Endothelial cell of umbilical vein (primary cell): ENCODE data around the gene NOL4. TPM values are rescaled to one million over a fixed set of nuclear protein-coding genes. Genes with fewer than 3 reads are reported as not detected.

Experiments
- BruUV-seq: library from RNA; stranded (reverse); fragments of 400-500 nt; replicated peaks from 2 replicates; lab custom pipeline; 2021; lab: Mats Ljungman, UMichigan
- CTCF ChIA-PET: fragments of 300-600, 350-600 bp; sonication (Branson Sonifier 250); formaldehyde crosslinking; loops from one replicate; lab custom pipeline; 2021; ENCODE audit warnings: antibody characterized with exemption, inconsistent platforms; lab: Charles Lee
- POLR2A ChIA-PET: fragments of 300-600, 350-600 bp; sonication (Branson Sonifier 250); formaldehyde crosslinking; loops from one replicate; lab custom pipeline; 2021; ENCODE audit warnings: antibody characterized with exemption, inconsistent platforms; lab: Charles Lee
- DNase-seq: peaks from one replicate; pipeline ENCODE4 v3.0.0-alpha.2; 2011; ENCODE audit warnings: low read depth, low spot score
- FAIRE-seq: peaks from 2 replicates; lab custom pipeline; 2011; peaks lifted over from hg19 to GRCh38; lab: Jason Lieb, UNC
- H2AFZ ChIP-seq: 2 replicates; pipeline ENCODE4 v1.6.0; 2012; ENCODE audit warnings: low read depth, low read length, control low read depth, inconsistent platforms
- H3K27ac ChIP-seq: 2 replicates; pipeline ENCODE4 v1.5.1; 2011; ENCODE audit warnings: low read depth, mild to moderate bottlenecking, control low read depth, low read length, moderate library complexity; ENCODE audit not compliant: insufficient read depth
- H3K27me3 ChIP-seq, 2 experiments: 2 replicates each; pipeline versions ENCODE4 v1.6.0 to v1.6.1; 2011; ENCODE audit warnings: low read length in 2 of 2, mixed read lengths in 1 of 2; ENCODE audit not compliant: control insufficient read depth in 2 of 2, insufficient read depth in 2 of 2
- H3K36me3 ChIP-seq, 2 experiments: 2 replicates in 1 of 2; 3 replicates in 1 of 2; pipeline ENCODE4 v1.5.1; 2011; ENCODE audit warnings: low read length in 2 of 2, mild to moderate bottlenecking in 1 of 2, moderate library complexity in 1 of 2; ENCODE audit not compliant: control insufficient read depth in 2 of 2, insufficient read depth in 2 of 2; ENCODE audit errors: extremely low read depth in 1 of 2
- H3K4me1 ChIP-seq: 3 replicates; pipeline ENCODE4 v1.5.1; 2011; ENCODE audit warnings: mild to moderate bottlenecking, low read length; ENCODE audit not compliant: control insufficient read depth, insufficient read depth; ENCODE audit errors: extremely low read depth
- H3K4me2 ChIP-seq: 2 replicates; pipeline ENCODE4 v1.6.1; 2011; ENCODE audit warnings: low read length, control low read depth, mixed read lengths; ENCODE audit not compliant: insufficient read depth
- H3K4me3 ChIP-seq, 3 experiments: fragments of 200-600 bp in 1 of 3; sonication (generic), shearing (Covaris generic) in 1 of 3; replicated peaks in 1 of 3; 2 replicates each; pipeline ENCODE4 v1.5.1; 2011 to 2016; ENCODE audit warnings: control low read depth in 3 of 3, low read length in 3 of 3, mild to moderate bottlenecking in 2 of 3, inconsistent platforms in 1 of 3, low read depth in 1 of 3, moderate library complexity in 1 of 3; ENCODE audit not compliant: insufficient read depth in 1 of 3
- H3K79me2 ChIP-seq: 2 replicates; pipeline ENCODE4 v1.6.0; 2012; ENCODE audit warnings: low read length, inconsistent platforms; ENCODE audit not compliant: control insufficient read depth, insufficient read depth
- H3K9ac ChIP-seq: replicated peaks from 2 replicates; pipeline ENCODE3; 2011; ENCODE audit warnings: low read length, control low read depth; ENCODE audit not compliant: insufficient read depth; ENCODE audit errors: extremely low read depth
- H3K9me1 ChIP-seq: replicated peaks from 3 replicates; pipeline ENCODE4 v1.6.0; 2011; ENCODE audit warnings: mild to moderate bottlenecking, low read length; ENCODE audit not compliant: control insufficient read depth, insufficient read depth; ENCODE audit errors: extremely low read depth
- H3K9me3 ChIP-seq: replicated peaks from 2 replicates; pipeline ENCODE4 v1.5.1; 2012; ENCODE audit warnings: low read length, inconsistent platforms; ENCODE audit not compliant: control insufficient read depth, insufficient read depth
- H4K20me1 ChIP-seq: replicated peaks from 2 replicates; pipeline ENCODE3; 2011; ENCODE audit warnings: mild to moderate bottlenecking, low read length; ENCODE audit not compliant: control insufficient read depth, insufficient read depth; ENCODE audit errors: extremely low read depth
- EZH2 ChIP-seq: IDR thresholded peaks from 2 replicates; pipeline ENCODE4 v1.6.1; 2012; ENCODE audit warnings: borderline replicate concordance, low read depth, mild to moderate bottlenecking, moderate library complexity, low read length, inconsistent platforms; ENCODE audit not compliant: severe bottlenecking
- FOS ChIP-seq: IDR thresholded peaks from 2 replicates; pipeline ENCODE4 v1.6.1; 2011; ENCODE audit warnings: mild to moderate bottlenecking, low read length, moderate library complexity, borderline replicate concordance; ENCODE audit not compliant: insufficient read depth
- GATA2 ChIP-seq: IDR thresholded peaks from 2 replicates; pipeline ENCODE4 v1.7.0; 2011; ENCODE audit warnings: low read depth, mild to moderate bottlenecking, moderate library complexity, mixed read lengths, low read length; ENCODE audit not compliant: insufficient read length, insufficient read depth
- JUN ChIP-seq: IDR thresholded peaks from 2 replicates; pipeline ENCODE4 v1.6.1; 2011; ENCODE audit warnings: borderline replicate concordance, low read depth; ENCODE audit not compliant: insufficient read length, insufficient read depth
- MYC ChIP-seq: IDR thresholded peaks from one replicate; pipeline ENCODE4 v1.6.1; 2011; ENCODE audit warnings: mild to moderate bottlenecking, low read depth, low read length
- POLR2A ChIP-seq: IDR thresholded peaks from 2 replicates; pipeline ENCODE4 v1.6.1; 2012; ENCODE audit warnings: low read depth, mild to moderate bottlenecking, control low read depth, low read length
- POLR2AphosphoS5 ChIP-seq: IDR thresholded peaks from 2 replicates; pipeline ENCODE4 v1.6.1; 2012; ENCODE audit warnings: low read depth, mild to moderate bottlenecking, control low read depth, low read length, moderate library complexity; ENCODE audit not compliant: insufficient read depth
- dilution Hi-C: fragments of 300-500 bp; cut with MboI; formaldehyde crosslinking; loops from one replicate; pipeline ENCODE4 v1.15.0; 2019; ENCODE audit warnings: low sequenced_read_pairs; ENCODE audit not compliant: extremely low pct_ligation_motif_present
- intact Hi-C: fragments of 100-400 bp; cut with micrococcal nuclease; formaldehyde crosslinking; loops from one replicate; pipeline ENCODE4 v1.10.0; 2022
- polyA plus RNA-seq, 4 experiments: library from polyadenylated mRNA; depleted of rRNA in 3 of 4; stranded (reverse) in 3 of 4; unstranded in 1 of 4; fragments of >200 nt; gene quantifications; 2 replicates each; pipeline versions ENCODE4 v1.2.1 to v1.2.3, GENCODE V29; 2011 to 2012; ENCODE audit warnings: missing spikeins in 1 of 4
- total RNA-seq: library from RNA; stranded (reverse); gene quantifications from 2 replicates; pipeline ENCODE4 v1.2.3, GENCODE V29; 2021
- TF ChIP-seq, protein P1 (sequence below): IDR thresholded peaks from 2 replicates; pipeline ENCODE4 v1.6.1; 2011; ENCODE audit not compliant: insufficient read depth, insufficient read length
- TF ChIP-seq, protein P2 (sequence below), 2 donors: IDR thresholded peaks; 1 replicate in 1 of 2; 2 replicates in 1 of 2; pipeline ENCODE4 v1.5.1; 2011; ENCODE audit warnings: low read length in 2 of 2, mild to moderate bottlenecking in 2 of 2, moderate library complexity in 2 of 2, control low read depth in 1 of 2, inconsistent platforms in 1 of 2, low read depth in 1 of 2; ENCODE audit not compliant: insufficient read depth in 1 of 2; ENCODE audit errors: extremely low read depth in 1 of 2

Gene NOL4
- total and polyA plus RNA-seq, 2 donors (not counting 3 experiments of a cell fraction or from before 2014, with no cell fraction given) = not detected

- H3K27ac ChIP-seq = no peak overlapping the region
- dilution Hi-C loops = no loop called here
- H3K79me2 ChIP-seq = no peaks in the 10 kb centered on the region
- H3K4me3 ChIP-seq = peak overlapping the region in 1 of 3 experiments; percentile 30
- H4K20me1 ChIP-seq = no peaks in the 10 kb centered on the region
- H2AFZ ChIP-seq = peak overlapping the region; percentile 91
- H3K4me1 ChIP-seq = peaks cover 9% of the 10 kb centered on the region
- no TSS peak for BruUV-seq
- ChIA-PET POLR2A (interaction anchor here (0.6 kb wide), 1 partner anchor 581 kb away, joined by 4 read pairs; no protein-coding TSS in a partner anchor), CTCF (no interaction called here)
- FAIRE-seq = no peak
- H3K9me3 ChIP-seq = no peaks in the 10 kb centered on the region
- peak overlapping the region; percentile 70 for H3K4me2 ChIP-seq
- DNase-seq = no peak
- H3K27me3 ChIP-seq = peaks cover 49 to 77% of the 10 kb centered on the region in 2 experiments
- intact Hi-C loops = no loop called here
- TF ChIP-seq, protein P1, sequence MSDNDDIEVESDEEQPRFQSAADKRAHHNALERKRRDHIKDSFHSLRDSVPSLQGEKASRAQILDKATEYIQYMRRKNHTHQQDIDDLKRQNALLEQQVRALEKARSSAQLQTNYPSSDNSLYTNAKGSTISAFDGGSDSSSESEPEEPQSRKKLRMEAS = no peak
- TF ChIP-seq, protein P2, sequence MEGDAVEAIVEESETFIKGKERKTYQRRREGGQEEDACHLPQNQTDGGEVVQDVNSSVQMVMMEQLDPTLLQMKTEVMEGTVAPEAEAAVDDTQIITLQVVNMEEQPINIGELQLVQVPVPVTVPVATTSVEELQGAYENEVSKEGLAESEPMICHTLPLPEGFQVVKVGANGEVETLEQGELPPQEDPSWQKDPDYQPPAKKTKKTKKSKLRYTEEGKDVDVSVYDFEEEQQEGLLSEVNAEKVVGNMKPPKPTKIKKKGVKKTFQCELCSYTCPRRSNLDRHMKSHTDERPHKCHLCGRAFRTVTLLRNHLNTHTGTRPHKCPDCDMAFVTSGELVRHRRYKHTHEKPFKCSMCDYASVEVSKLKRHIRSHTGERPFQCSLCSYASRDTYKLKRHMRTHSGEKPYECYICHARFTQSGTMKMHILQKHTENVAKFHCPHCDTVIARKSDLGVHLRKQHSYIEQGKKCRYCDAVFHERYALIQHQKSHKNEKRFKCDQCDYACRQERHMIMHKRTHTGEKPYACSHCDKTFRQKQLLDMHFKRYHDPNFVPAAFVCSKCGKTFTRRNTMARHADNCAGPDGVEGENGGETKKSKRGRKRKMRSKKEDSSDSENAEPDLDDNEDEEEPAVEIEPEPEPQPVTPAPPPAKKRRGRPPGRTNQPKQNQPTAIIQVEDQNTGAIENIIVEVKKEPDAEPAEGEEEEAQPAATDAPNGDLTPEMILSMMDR (IDR thresholded peaks at IDR 0.05; ENCODE audit: extremely low read depth in 1 of 2, insufficient read depth in 1 of 2, low read depth in 1 of 2, low read length in 2 of 2) = no peak
- TF ChIP-seq POLR2A (no peak), FOS (no peak), MYC (no peak), JUN (no peak), POLR2AphosphoS5 (no peak), GATA2 (no peak), EZH2 (no peak)
- H3K9ac ChIP-seq = no peak overlapping the region
- H3K36me3 ChIP-seq = no peaks in the 10 kb centered on the region
- H3K9me1 ChIP-seq = no peaks in the 10 kb centered on the region
Measured at GRCh38 chr18:34223893-34224422, 755 bp downstream of the NOL4 start.
